Lower leg skin (tissue), 3 donors: ENCODE measurements around the gene BAIAP2L2.

Experiments used
- CTCF ChIP-seq, 3 donors: fragments of 450-650 bp; IDR thresholded peaks; one replicate each; pipeline ENCODE4 v1.5.1; 2016; ENCODE audit warnings: antibody characterized with exemption in 3 of 3, mild to moderate bottlenecking in 3 of 3, moderate library complexity in 2 of 3
- POLR2A ChIP-seq, 2 donors: fragments of 450-650 bp; IDR thresholded peaks; one replicate each; pipeline ENCODE4 v1.6.1; 2016 to 2017; ENCODE audit warnings: antibody characterized with exemption in 2 of 2, mild to moderate bottlenecking in 1 of 2, moderate library complexity in 1 of 2

- TF ChIP-seq CTCF (IDR thresholded peaks at IDR 0.05) (no peak), POLR2A (IDR thresholded peaks at IDR 0.05) (no peak)
These were observed 69.3 kb downstream of the BAIAP2L2 start for GRCh38 chr22:38040953-38041759.
